GM21717 (cell line): Measurements from ENCODE around the gene CADM4.
A peak's percentile ranks its signal among the peaks of the same experiment; 100 is the strongest.
"Not testable (repeated sequence)": the region's sequence is repeated elsewhere in the genome, so short reads cannot be mapped to it uniquely, and the experiment has no call there.

Source experiments
- ATAC-seq: cut with Tn5 transposase; IDR thresholded peaks from one replicate; pipeline ENCODE4 v1.9.1; 2021; ENCODE audit warnings: mild to moderate bottlenecking, moderate library complexity; ENCODE audit not compliant: unreplicated experiment

The CADM4 gene

DNA sequence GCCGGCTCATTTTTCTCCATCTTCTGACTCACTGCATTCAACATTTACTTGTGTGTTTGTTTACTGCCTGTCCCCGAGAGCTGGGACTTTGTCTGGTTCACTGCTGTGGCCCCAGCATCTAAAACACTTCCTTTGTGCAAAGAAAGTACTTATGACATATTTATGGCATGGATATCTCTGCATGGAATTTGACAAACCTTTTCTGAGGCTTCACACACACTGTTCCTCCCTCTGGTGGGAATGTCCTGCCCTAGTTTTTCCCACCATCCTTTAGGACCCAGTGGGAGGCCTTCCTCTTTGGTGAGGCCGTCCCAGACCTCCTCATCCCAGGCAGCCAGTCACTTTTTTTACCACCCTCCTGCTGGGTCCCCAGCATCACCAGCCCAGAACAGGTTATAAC, 29.2 kb downstream of the CADM4 start:
- no peak for ATAC-seq

GRCh38 chr19:43609872-43610271, 29.8 kb downstream of the CADM4 start:
- ATAC-seq, result no peak

DNA sequence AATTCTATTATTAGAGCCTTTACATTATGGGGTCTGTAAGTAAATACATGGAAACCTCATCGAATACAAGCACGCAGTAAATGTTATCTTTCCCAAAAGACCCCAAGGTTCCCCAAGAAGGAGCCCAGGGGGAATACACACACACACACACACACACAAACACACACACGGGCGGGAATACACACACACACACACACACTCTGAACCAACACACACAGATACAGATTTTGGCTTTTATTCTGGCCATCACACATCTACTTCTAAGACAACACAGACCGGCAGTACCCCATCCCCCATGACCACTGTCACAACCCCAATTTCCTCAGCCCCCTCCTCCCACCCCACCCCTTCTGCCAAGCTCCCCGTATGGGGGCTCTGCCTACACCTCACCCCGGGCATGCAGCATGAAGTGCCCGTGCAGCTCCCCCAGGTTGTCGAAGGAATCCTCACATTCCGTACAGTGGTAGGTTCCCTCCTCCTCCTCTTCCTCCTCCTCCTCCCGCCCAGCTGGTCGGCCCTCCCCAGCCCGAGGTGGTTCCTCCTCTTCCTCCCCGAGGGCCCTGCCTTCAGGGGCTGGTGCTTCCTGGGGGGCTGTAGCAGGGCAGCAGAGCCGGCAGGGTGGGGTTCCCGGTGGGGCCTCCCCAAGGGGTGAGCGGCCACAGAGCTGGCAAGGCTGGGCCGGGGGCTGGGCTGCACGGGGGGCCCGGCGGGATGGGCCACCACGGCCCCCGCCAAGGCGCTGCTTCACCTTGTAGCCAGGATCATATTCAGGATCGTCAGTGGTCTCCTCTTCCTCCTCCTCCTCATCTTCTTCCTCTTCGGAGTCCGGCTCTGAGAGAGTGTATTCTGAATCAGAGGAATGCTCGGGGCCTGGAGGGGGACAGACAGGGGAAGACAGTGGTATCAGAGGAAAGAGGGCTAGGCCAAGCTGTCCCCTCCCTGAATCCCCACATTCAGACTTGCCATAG, 32.1 kb downstream of the CADM4 start:
- no peak for ATAC-seq

DNA sequence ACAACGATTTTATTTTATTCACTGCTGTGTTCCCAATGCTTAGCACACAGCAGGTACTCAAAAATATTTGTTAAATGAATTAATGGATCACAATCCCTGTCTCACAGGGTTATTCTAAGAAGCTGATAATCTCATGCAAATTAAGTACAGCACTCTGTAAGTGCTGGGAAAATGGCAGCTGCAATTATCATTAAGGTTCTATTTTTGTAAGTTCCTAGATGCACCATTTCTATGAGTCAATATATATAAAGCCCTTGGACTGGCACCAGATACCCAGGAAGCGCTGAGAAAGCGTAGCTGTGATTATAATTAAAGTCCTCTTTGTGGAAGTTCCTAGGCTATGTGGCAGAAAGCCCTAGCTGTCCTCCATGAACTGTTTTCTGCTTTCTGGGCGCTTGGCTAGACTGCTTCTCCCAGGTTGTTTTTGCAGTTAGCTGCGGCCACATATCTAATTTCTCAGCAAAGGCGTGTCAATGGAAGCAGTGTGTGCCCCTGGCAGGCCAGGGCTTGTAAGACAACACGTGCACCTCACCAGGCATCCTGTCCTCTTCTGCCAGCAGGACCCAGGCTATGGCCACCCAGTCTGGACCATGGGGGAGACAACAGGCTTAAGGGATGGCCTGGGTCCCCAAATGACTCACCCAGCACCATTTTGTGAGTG, 33.0 kb downstream of the CADM4 start:
- ATAC-seq, result no peak

- no peak for ATAC-seq
These were observed 33.6 kb downstream of the CADM4 start for GRCh38 chr19:43605875-43606568.

DNA sequence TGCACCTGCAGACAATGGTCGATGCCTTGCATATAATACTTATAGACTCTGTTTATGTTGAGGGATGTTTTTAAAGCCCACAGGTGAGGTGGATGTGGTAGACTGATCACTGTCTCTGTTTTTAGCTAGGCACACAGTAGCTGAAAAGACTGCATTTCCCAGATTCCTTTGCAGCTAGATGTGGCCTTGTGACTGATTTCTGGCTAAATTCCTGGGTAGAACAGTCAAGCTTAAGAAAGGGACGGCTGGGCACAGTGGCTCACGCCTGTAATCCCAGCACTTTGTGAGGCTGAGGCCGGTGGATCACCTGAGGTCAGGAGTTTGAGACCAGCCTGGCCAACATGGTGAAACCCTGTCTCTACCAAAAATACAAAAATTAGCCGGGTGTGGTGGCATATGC, 39.3 kb downstream of the CADM4 start:
- ATAC-seq, result not testable (repeated sequence)

GRCh38 chr19:43599635-43600295, 39.9 kb downstream of the CADM4 start:
- no peak for ATAC-seq

DNA sequence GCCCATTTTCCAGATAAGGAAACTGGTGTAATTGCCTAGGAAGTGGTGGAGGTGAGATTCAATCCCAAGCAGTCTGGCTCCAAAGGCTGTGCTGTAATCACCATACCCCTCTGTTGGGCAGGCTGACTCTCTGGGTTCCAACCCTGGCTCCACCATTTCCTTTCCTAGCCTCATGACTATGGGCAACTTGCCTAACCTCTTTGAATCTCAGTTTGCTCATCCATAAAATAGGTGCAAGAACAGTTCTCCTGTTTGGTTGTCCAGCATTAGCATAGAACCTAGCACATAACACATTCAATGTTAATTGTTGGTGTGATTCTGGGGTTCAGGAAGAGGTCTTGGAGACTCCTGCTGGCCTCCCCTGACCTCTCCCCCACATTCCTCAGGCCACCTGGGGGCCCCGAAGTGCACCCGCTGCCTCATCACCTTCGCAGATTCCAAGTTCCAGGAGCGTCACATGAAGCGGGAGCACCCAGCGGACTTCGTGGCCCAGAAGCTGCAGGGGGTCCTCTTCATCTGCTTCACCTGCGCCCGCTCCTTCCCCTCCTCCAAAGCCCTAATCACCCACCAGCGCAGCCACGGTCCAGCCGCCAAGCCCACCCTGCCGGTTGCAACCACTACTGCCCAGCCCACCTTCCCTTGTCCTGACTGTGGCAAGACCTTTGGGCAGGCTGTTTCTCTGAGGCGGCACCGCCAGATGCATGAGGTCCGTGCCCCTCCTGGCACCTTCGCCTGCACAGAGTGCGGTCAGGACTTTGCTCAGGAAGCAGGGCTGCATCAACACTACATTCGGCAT, 41.0 kb downstream of the CADM4 start:
- no peak for ATAC-seq

- ATAC-seq, result no peak
These were observed 41.8 kb downstream of the CADM4 start for GRCh38 chr19:43597876-43598275.

- no peak for ATAC-seq
These were observed 42.7 kb downstream of the CADM4 start for GRCh38 chr19:43596842-43597461.

GRCh38 chr19:43595999-43596841, 43.4 kb downstream of the CADM4 start, which contains the start of the genes IRGQ and ZNF576:
IRGQ (minus strand) TSS chr19:43596134; CDS start chr19:43595338, 796 bp downstream.
ZNF576 (plus strand) TSS chr19:43596595; CDS start chr19:43597109, 514 bp downstream.
- ATAC-seq, result peak; percentile 61

- peak; percentile 3 for ATAC-seq
These were observed 44.0 kb downstream of the CADM4 start for GRCh38 chr19:43595605-43595998.

DNA sequence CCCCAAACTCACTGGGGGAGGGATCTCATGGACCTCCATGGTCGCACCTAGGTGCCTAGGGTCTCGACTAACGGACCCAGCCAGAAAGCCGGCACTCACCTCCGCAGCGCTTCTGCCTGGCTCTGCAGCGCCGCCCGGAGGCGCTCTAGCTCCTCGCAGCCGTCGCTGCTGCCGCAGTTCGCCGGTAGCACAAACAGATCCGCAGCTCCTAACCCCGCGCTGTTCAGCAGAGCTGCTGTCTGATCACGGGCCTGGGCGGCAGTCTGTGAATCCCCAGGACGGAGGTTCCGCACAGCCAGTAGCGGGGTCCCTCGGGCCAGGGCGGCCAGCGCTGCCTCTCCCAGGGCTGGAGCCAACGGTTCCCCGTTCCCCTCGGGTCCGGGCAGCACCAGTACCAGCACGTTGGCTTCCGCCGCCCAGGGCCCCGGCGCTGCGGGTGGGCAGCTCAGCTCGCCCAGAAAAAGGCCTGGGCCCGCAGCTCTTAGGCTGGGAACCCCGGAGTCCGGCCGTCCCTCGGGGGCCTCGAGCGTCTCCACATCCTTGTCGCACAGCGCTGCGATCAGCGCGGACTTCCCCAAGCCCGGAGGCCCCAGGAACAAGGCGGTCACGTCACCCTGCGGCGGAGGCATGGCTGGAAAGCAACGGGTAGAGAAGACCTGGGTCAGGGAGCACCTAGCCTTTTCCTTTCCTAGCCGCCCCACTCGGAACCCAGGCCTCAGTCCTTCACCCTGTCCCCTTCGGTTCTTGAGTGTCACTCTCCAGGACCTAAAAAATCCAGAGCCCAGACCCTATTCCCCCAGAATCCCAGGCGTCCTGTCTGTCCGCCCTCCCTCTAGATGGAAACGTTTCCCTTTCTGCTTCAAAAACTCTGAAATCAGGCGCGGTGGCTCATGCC, 44.7 kb downstream of the CADM4 start:
- ATAC-seq, result no peak

DNA sequence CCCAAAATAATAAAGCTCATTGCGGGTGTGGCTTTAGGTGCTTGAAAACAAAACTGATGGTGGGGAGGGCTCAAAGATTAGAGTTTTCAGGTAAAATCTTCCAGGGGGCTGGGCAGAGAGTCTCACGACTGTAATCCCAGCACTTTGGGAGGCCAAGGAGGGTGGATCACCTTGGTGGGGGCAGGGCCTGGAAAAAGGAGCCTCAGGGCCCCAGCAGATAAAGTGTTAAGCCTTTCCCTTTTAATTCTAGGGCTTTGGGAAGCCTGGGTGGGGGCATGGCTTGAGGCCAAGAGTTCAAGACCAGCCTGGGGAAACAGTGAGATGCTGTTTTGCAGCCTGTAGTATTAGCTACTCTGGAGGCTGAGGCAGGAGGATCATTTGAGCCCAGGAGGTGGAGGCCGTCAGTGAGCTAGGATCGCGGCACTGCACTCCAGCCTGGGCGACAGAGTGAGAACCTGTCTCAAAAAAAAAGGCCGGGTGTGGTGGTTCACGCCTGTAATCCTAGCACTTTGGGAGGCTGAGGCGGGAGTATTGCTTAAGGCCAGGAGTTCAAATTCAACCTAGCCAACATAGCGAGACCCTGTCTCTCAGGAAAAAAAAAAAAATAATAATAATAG, 45.5 kb downstream of the CADM4 start:
- no peak for ATAC-seq

- no peak for ATAC-seq
These were observed 46.8 kb downstream of the CADM4 start for GRCh38 chr19:43592800-43593350.

GRCh38 chr19:43591904-43592772, 47.5 kb downstream of the CADM4 start:
- no peak for ATAC-seq
